COR-L47 (cell line): Measurements from ENCODE around the gene PRSS56.

Source experiments
- DNase-seq: peaks from one replicate; lab custom pipeline; 2025; lab: John Stamatoyannopoulos, UW

Gene PRSS56

DNA sequence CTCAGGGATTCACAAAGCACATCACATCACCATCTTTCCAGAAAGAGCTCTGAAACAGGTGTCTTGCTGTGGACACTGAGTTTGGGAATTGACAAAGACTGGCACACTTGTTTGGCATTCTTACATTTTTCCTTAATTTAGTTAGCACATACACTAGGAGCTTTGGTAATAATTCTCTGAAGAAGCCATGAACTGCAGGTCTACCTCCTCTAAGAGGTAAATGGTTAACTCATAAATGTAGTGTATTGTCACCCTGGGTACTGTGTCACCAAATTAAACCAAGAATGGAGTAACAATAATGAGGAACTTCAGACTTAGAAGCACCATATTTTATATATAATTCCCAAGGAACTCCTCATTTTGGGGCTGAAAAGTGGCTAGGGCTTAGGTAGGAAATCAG is 52.9 kb downstream of the PRSS56 start:
- DNase-seq = no peak

DNA sequence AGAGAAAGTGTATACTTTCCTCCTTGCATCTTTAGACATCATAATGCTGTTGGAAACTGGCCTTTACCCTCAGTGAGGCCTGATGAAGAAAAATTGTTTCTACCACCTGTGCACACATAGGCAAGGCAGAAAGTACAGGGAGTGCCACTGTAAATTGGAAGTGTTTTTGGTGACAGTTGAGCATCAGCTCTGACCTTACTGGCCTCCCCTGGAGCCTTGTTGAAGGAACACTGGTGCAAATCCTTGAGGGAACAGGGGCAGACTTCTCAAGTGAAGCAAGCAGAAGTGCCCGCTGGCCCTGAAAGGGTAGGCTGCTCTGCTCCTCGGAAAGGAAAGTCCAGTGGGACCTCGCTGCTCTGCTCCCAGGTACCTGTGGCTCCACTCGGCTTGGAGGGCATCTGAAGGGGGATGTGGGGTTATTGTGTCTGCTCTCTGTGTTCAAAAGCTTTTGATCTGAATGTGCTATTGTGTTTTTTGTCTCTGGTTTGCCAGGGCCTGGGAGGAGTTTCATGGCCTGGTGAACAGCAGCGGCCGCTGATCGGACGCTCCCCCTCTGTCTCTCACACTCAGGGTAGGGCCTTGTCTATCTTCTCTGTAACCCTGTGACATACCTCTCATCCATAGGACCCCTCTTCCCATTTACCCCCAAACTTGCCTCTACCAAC is 53.7 kb downstream of the PRSS56 start:
- DNase-seq = no peak

DNA sequence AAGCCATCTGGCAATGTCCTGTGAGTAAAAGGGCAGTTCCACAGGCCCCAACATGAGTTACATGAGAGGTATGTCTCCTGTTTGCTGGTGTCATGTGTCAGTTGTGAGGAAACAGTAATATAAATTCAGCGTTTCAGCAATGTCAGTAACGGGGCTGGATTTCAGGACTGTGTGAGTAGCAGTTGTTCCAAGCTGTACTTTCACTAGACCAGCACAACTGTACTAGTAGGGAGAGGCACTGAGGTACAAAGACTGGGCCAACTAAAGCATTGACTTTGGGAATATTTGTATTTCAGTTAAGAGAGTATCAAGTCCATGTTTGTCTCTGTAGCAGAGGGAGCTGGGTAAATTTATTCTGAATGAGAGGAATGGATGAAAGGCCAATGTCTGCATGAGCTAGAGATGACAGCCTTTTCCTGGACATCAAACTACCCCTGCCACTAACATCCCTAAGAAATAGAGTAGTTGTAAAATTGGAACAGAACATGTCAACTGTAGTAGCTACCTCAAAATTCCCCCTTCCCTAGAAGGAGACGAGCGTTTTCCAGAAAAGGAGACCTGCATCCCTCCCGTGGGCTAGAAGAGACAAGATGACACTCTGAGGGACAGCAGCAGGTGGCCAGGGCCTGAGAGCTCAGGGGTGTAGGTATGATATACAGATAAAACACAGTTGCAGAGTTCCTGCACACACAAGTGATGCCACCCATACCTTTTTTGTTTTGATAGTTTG is 54.7 kb downstream of the PRSS56 start:
- no peak for DNase-seq
